ENCODE data around the gene ZFPM1. TPM values are rescaled to one million over a fixed set of nuclear protein-coding genes. Genes with fewer than 3 reads are reported as not detected.

The ZFPM1 gene
- total RNA-seq, 1 experiment from 2014 or later: 24.1 TPM

DNA sequence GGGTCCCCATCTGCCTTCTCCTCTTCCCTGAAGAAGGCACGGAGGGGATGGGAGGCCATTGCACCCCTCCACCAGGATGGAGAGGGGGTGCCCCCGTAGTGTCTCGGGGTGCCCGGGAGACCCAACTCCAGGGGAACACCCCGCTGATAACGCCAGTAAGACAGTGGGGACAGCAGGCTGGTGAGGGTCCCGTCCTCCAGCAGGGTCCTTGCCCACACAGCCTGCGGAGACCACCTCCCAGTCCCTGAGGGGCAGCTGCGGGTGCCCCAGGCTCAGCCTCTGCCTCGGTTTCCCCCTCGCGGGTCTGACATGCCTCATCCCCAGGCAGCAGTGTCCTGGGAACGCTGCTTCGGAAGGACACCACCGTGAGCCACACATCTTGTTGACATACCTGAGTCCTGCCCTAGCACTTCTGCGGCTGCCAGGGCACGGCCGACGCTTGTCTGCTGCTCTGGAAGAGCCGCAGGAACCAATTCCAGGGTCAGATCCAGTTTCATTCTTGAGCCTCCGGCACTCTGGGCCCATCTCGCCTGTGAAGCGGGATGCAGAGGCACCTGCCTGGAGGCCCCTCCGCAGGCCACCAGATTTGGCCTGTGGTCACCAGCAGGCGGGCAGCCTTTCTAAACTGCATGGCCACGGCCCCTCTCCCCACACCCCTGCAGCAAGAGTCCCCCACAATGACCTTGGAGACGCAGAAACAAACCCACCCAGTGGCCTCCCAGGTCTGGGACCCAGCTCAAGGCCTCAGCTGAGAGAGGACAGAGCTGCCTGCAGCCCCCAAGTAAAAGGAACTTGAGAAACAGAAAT is 77.2 kb downstream of the ZFPM1 start:
- TF ChIP-seq, protein P1, sequence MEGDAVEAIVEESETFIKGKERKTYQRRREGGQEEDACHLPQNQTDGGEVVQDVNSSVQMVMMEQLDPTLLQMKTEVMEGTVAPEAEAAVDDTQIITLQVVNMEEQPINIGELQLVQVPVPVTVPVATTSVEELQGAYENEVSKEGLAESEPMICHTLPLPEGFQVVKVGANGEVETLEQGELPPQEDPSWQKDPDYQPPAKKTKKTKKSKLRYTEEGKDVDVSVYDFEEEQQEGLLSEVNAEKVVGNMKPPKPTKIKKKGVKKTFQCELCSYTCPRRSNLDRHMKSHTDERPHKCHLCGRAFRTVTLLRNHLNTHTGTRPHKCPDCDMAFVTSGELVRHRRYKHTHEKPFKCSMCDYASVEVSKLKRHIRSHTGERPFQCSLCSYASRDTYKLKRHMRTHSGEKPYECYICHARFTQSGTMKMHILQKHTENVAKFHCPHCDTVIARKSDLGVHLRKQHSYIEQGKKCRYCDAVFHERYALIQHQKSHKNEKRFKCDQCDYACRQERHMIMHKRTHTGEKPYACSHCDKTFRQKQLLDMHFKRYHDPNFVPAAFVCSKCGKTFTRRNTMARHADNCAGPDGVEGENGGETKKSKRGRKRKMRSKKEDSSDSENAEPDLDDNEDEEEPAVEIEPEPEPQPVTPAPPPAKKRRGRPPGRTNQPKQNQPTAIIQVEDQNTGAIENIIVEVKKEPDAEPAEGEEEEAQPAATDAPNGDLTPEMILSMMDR (IDR thresholded peaks at IDR 0.05; ENCODE audit: insufficient read depth in 1 of 2, low read depth in 1 of 2, low read length in 1 of 2, severe bottlenecking in 1 of 2, unreplicated experiment in 1 of 2): no peak
- no peaks in the 10 kb centered on the region for H3K9me3 ChIP-seq
- POLR2A ChIA-PET: no interaction called here
- H3K27ac Mint-ChIP-seq (ENCODE audit: unreplicated experiment): no peak overlapping the region
- H3K4me3 Mint-ChIP-seq (ENCODE audit: unreplicated experiment): no peak overlapping the region
- H3K36me3 Mint-ChIP-seq (ENCODE audit: insufficient read depth, unreplicated experiment): peaks cover 42% of the 10 kb centered on the region
- H3K27me3 ChIP-seq (replicated peaks; ENCODE audit: control insufficient read depth, insufficient read depth, low read length): no peaks in the 10 kb centered on the region
- no peaks in the 10 kb centered on the region for H3K4me1 Mint-ChIP-seq (ENCODE audit: low read depth, unreplicated experiment)
- intact Hi-C loops (cut with micrococcal nuclease; ENCODE audit: unreplicated experiment): no loop called here
- H3K27me3 Mint-ChIP-seq (ENCODE audit: insufficient read depth, unreplicated experiment): no peaks in the 10 kb centered on the region
- no TSS peak for BruUV-seq (replicated peaks)
- no peak for DNase-seq
- H3K4me1 ChIP-seq: peaks cover 19% of the 10 kb centered on the region
- no peak overlapping the region for H3K4me3 ChIP-seq (ENCODE audit: low read depth, low read length)
- H3K9me3 Mint-ChIP-seq (ENCODE audit: unreplicated experiment): no peaks in the 10 kb centered on the region
- CTCF ChIA-PET: interaction anchor here (1.3 to 1.5 kb wide), 2 partner anchors 28 to 40 kb away, joined by 3 to 4 read pairs; partner anchors contain the start of gene ZC3H18
- H3K36me3 ChIP-seq (ENCODE audit: control insufficient read depth, insufficient read depth, low read length): peaks cover 7% of the 10 kb centered on the region

DNA sequence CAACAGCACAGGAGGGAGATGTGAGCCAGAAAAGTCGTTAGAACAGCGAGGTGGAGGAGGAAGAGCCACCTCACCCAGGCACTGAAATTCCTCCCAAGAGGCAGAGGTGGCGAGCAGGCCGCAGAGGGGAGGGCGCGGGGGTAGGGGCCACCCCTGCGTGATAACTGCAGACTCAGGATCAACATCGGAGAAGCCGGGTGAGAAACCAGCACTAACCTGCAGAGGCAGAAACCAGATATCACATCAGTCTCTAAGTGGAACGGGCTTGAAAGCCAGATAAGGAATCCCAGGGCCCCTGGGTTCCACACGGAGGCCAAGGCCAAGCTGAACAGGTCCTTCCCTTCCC is 77.8 kb downstream of the ZFPM1 start:
- Histone ChIP-seq H3K4me1 (peaks cover 14% of the 10 kb centered on the region), H3K27me3 (replicated peaks; ENCODE audit: control insufficient read depth, insufficient read depth, low read length) (no peaks in the 10 kb centered on the region), H3K36me3 (ENCODE audit: control insufficient read depth, insufficient read depth, low read length) (peaks cover 7% of the 10 kb centered on the region), H3K9me3 (no peaks in the 10 kb centered on the region), H3K4me3 (ENCODE audit: low read depth, low read length) (no peak overlapping the region)
- TF ChIP-seq, protein P1 (IDR thresholded peaks at IDR 0.05; ENCODE audit: insufficient read depth in 1 of 2, low read depth in 1 of 2, low read length in 1 of 2, severe bottlenecking in 1 of 2, unreplicated experiment in 1 of 2): no peak
- no peak for DNase-seq
- ChIA-PET CTCF (interaction anchor here (1.5 kb wide), 1 partner anchor 39 kb away, joined by 4 read pairs; the partner anchor contains the start of gene ZC3H18), POLR2A (no interaction called here)
- Mint-ChIP-seq H3K27ac (ENCODE audit: unreplicated experiment) (no peak overlapping the region), H3K36me3 (ENCODE audit: insufficient read depth, unreplicated experiment) (peaks cover 46% of the 10 kb centered on the region), H3K4me3 (ENCODE audit: unreplicated experiment) (no peak overlapping the region), H3K9me3 (ENCODE audit: unreplicated experiment) (no peaks in the 10 kb centered on the region), H3K27me3 (ENCODE audit: insufficient read depth, unreplicated experiment) (no peaks in the 10 kb centered on the region), H3K4me1 (ENCODE audit: low read depth, unreplicated experiment) (no peaks in the 10 kb centered on the region)
- BruUV-seq (replicated peaks): no TSS peak
- intact Hi-C loops (cut with micrococcal nuclease; ENCODE audit: unreplicated experiment): no loop called here

DNA sequence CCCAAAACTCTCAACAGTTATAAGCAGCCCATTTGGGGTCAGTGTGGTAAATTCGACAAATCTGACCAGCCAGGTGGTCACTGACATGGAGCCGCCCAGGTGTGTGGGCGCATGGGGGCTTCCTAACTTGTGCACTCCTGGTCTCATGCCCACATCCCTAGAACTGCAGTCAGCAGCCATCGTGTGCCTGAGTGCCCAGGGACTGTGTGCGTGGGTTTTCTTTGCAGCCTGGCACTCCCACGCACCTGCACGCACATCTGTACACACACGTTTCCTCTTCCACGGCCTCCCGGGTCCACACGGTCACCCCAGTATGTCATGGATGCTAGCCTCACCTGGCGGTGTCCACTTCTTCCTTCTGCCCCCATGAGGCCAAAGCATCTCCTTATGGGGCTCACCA is 78.3 kb downstream of the ZFPM1 start:
- intact Hi-C loops (cut with micrococcal nuclease; ENCODE audit: unreplicated experiment): no loop called here
- ChIA-PET POLR2A (no interaction called here), CTCF (no interaction called here)
- no peaks in the 10 kb centered on the region for H3K27me3 ChIP-seq (replicated peaks; ENCODE audit: control insufficient read depth, insufficient read depth, low read length)
- TF ChIP-seq, protein P1 (IDR thresholded peaks at IDR 0.05; ENCODE audit: insufficient read depth in 1 of 2, low read depth in 1 of 2, low read length in 1 of 2, severe bottlenecking in 1 of 2, unreplicated experiment in 1 of 2): no peak
- H3K27me3 Mint-ChIP-seq (ENCODE audit: insufficient read depth, unreplicated experiment): no peaks in the 10 kb centered on the region
- no peak overlapping the region for H3K27ac Mint-ChIP-seq (ENCODE audit: unreplicated experiment)
- peaks cover 7% of the 10 kb centered on the region for H3K36me3 ChIP-seq (ENCODE audit: control insufficient read depth, insufficient read depth, low read length)
- H3K4me3 Mint-ChIP-seq (ENCODE audit: unreplicated experiment): no peak overlapping the region
- no peaks in the 10 kb centered on the region for H3K4me1 Mint-ChIP-seq (ENCODE audit: low read depth, unreplicated experiment)
- peaks cover 9% of the 10 kb centered on the region for H3K4me1 ChIP-seq
- DNase-seq: no peak
- BruUV-seq (replicated peaks): no TSS peak
- H3K9me3 Mint-ChIP-seq (ENCODE audit: unreplicated experiment): no peaks in the 10 kb centered on the region
- peaks cover 50% of the 10 kb centered on the region for H3K36me3 Mint-ChIP-seq (ENCODE audit: insufficient read depth, unreplicated experiment)
- no peaks in the 10 kb centered on the region for H3K9me3 ChIP-seq
- H3K4me3 ChIP-seq (ENCODE audit: low read depth, low read length): no peak overlapping the region

Measured in Caco-2 (cell line).